WTC11 (cell line): ENCODE data around the gene GPC5. TPM values are rescaled to one million over a fixed set of nuclear protein-coding genes. Genes with fewer than 3 reads are reported as not detected.

Source experiments
- ATAC-seq: fragments of 200-7000 bp; cut with Tn5 transposase; 2 replicates; pipeline ENCODE4 v1.10.0; 2021; ENCODE audit warnings: mild to moderate bottlenecking, moderate library complexity
- CTCF ChIA-PET: fragments of 300-600 bp; sonication (Branson Sonifier 250); formaldehyde crosslinking; loops from one replicate; lab custom pipeline; 2021; ENCODE audit warnings: antibody characterized with exemption; lab: Charles Lee
- POLR2A ChIA-PET: fragments of 350-600 bp; sonication (Branson Sonifier 250); formaldehyde crosslinking; loops from one replicate; lab custom pipeline; 2021; ENCODE audit warnings: antibody characterized with exemption; lab: Charles Lee
- DNase-seq: peaks from one replicate; pipeline ENCODE4 v3.0.0; 2021; ENCODE audit warnings: low spot score
- H3K27ac Mint-ChIP-seq: 2 replicates; pipeline ENCODE4 v1.8.0; 2021; ENCODE audit warnings: mixed read lengths
- H3K27me3 Mint-ChIP-seq: 2 replicates; pipeline ENCODE4 v1.8.0; 2021; ENCODE audit warnings: low read depth, mild to moderate bottlenecking, moderate library complexity, mixed read lengths
- H3K36me3 Mint-ChIP-seq: 2 replicates; pipeline ENCODE4 v1.8.0; 2021; ENCODE audit warnings: mixed read lengths
- H3K4me1 Mint-ChIP-seq: 2 replicates; pipeline ENCODE4 v1.8.0; 2022; ENCODE audit warnings: mixed read lengths
- H3K4me3 Mint-ChIP-seq: 2 replicates; pipeline ENCODE4 v1.8.0; 2021; ENCODE audit warnings: mild to moderate bottlenecking, moderate library complexity, mixed read lengths
- H3K9me3 Mint-ChIP-seq: 2 replicates; pipeline ENCODE4 v1.8.0; 2021; ENCODE audit warnings: mixed read lengths
- ATF2 ChIP-seq: sonication (generic); formaldehyde crosslinking; IDR thresholded peaks from 2 replicates; pipeline ENCODE4 v1.8.1; 2022; ENCODE audit warnings: low read depth, missing genetic modification reagents, borderline replicate concordance
- CREB1 ChIP-seq: sonication (generic); formaldehyde crosslinking; IDR thresholded peaks from 2 replicates; pipeline ENCODE4 v1.8.0; 2023; ENCODE audit warnings: mild to moderate bottlenecking, missing genetic modification reagents
- CREM ChIP-seq: sonication (generic); formaldehyde crosslinking; IDR thresholded peaks from 2 replicates; pipeline ENCODE4 v1.8.1; 2022; ENCODE audit warnings: mild to moderate bottlenecking, missing genetic modification reagents, moderate library complexity
- CTCF ChIP-seq: fragments of 200-600 bp; IDR thresholded peaks from 2 replicates; pipeline ENCODE4 v1.8.0; 2022; ENCODE audit warnings: antibody characterized with exemption
- ETV6 ChIP-seq: sonication (generic); formaldehyde crosslinking; IDR thresholded peaks from 2 replicates; pipeline ENCODE4 v1.8.1; 2022; ENCODE audit warnings: mild to moderate bottlenecking, missing genetic modification reagents
- FOXJ3 ChIP-seq: sonication (generic); formaldehyde crosslinking; IDR thresholded peaks from 2 replicates; pipeline ENCODE4 v1.9.0; 2021; ENCODE audit warnings: missing genetic modification reagents, mild to moderate bottlenecking, borderline replicate concordance
- FOXK1 ChIP-seq: sonication (generic); formaldehyde crosslinking; IDR thresholded peaks from 2 replicates; pipeline ENCODE4 v1.8.0; 2022; ENCODE audit warnings: mild to moderate bottlenecking, moderate library complexity, missing genetic modification reagents
- GABPB1 ChIP-seq: sonication (generic); formaldehyde crosslinking; IDR thresholded peaks from 2 replicates; pipeline ENCODE4 v1.8.1; 2023; ENCODE audit warnings: mild to moderate bottlenecking, missing genetic modification reagents
- IRF2 ChIP-seq: sonication (generic); formaldehyde crosslinking; IDR thresholded peaks from 2 replicates; pipeline ENCODE4 v1.8.0; 2022; ENCODE audit warnings: low read depth, missing genetic modification reagents, borderline replicate concordance
- KAT7 ChIP-seq: sonication (generic); formaldehyde crosslinking; IDR thresholded peaks from 2 replicates; pipeline ENCODE4 v1.8.1; 2023; ENCODE audit warnings: missing genetic modification reagents, mild to moderate bottlenecking, borderline replicate concordance
- NFATC4 ChIP-seq: fragments of 250-450 bp; sonication (Bioruptor Pico); IDR thresholded peaks from 2 replicates; pipeline ENCODE4 v1.9.0; 2021; ENCODE audit warnings: mild to moderate bottlenecking
- NFE2L1 ChIP-seq: sonication (generic); formaldehyde crosslinking; IDR thresholded peaks from 2 replicates; pipeline ENCODE4 v1.8.1; 2023; ENCODE audit warnings: missing genetic modification reagents
- NR1H2 ChIP-seq: sonication (generic); formaldehyde crosslinking; IDR thresholded peaks from 2 replicates; pipeline ENCODE4 v1.9.0; 2021; ENCODE audit warnings: mild to moderate bottlenecking, moderate library complexity, missing genetic modification reagents
- PRRX2 ChIP-seq: fragments of 250-450 bp; sonication (Bioruptor Pico); IDR thresholded peaks from 2 replicates; pipeline ENCODE4 v1.8.0; 2021; ENCODE audit warnings: mild to moderate bottlenecking
- SMAD4 ChIP-seq: sonication (generic); formaldehyde crosslinking; IDR thresholded peaks from 2 replicates; pipeline ENCODE4 v1.8.0; 2022; ENCODE audit warnings: mild to moderate bottlenecking, missing genetic modification reagents
- TCF7 ChIP-seq: sonication (generic); formaldehyde crosslinking; IDR thresholded peaks from 2 replicates; pipeline ENCODE4 v1.8.0; 2022; ENCODE audit warnings: mild to moderate bottlenecking, low read depth, missing genetic modification reagents, moderate library complexity
- TP53 ChIP-seq: sonication (generic); formaldehyde crosslinking; IDR thresholded peaks from 2 replicates; pipeline ENCODE4 v1.8.1; 2023; ENCODE audit warnings: mild to moderate bottlenecking, missing genetic modification reagents
- USF2 ChIP-seq: sonication (generic); formaldehyde crosslinking; IDR thresholded peaks from 2 replicates; pipeline ENCODE4 v1.8.1; 2023; ENCODE audit warnings: mild to moderate bottlenecking, missing genetic modification reagents, moderate library complexity
- ZNF317 ChIP-seq: sonication (generic); formaldehyde crosslinking; IDR thresholded peaks from 2 replicates; pipeline ENCODE4 v1.8.1; 2023; ENCODE audit warnings: low read depth, mild to moderate bottlenecking, moderate library complexity, missing genetic modification reagents, borderline replicate concordance
- ZNF396 ChIP-seq: fragments of 250-450 bp; sonication (Bioruptor Pico); IDR thresholded peaks from 2 replicates; pipeline ENCODE4 v1.8.0; 2021; ENCODE audit warnings: mild to moderate bottlenecking, moderate library complexity, borderline replicate concordance
- ZNF425 ChIP-seq: fragments of 250-450 bp; sonication (Bioruptor Pico); conservative IDR thresholded peaks from 2 replicates; pipeline ENCODE4 v1.9.0; 2021; ENCODE audit warnings: mild to moderate bottlenecking
- total RNA-seq: library from RNA; stranded (reverse); gene quantifications from 3 replicates; pipeline ENCODE4 v1.2.3, GENCODE V29; 2021
- TF ChIP-seq, protein P1 (sequence below): sonication (generic); formaldehyde crosslinking; conservative IDR thresholded peaks from 2 replicates; pipeline ENCODE4 v1.8.1; 2023; ENCODE audit warnings: mild to moderate bottlenecking, low read depth, missing genetic modification reagents, moderate library complexity
- TF ChIP-seq, protein P2 (sequence below): sonication (generic); formaldehyde crosslinking; IDR thresholded peaks from 2 replicates; pipeline ENCODE4 v1.8.1; 2022; ENCODE audit warnings: missing genetic modification reagents, borderline replicate concordance

The GPC5 gene
- total RNA-seq, 1 experiment from 2014 or later = 0.46 TPM

- H3K4me3 Mint-ChIP-seq = no peak overlapping the region
- TF ChIP-seq NFE2L1 (CRISPR knock-in tag) (no peak), FOXK1 (CRISPR knock-in tag) (no peak), FOXJ3 (CRISPR knock-in tag) (no peak), IRF2 (CRISPR knock-in tag) (no peak), ETV6 (CRISPR knock-in tag) (no peak), ATF2 (CRISPR knock-in tag) (no peak), TP53 (no peak), PRRX2 (CRISPR knock-in tag) (no peak), GABPB1 (CRISPR knock-in tag) (no peak), NFATC4 (CRISPR knock-in tag) (no peak), NR1H2 (CRISPR knock-in tag) (no peak), ZNF425 (CRISPR knock-in tag) (no peak), ZNF396 (CRISPR knock-in tag) (no peak), CREB1 (CRISPR knock-in tag) (no peak), USF2 (no peak), KAT7 (no peak), TCF7 (CRISPR knock-in tag) (no peak)
- TF ChIP-seq, protein P1, sequence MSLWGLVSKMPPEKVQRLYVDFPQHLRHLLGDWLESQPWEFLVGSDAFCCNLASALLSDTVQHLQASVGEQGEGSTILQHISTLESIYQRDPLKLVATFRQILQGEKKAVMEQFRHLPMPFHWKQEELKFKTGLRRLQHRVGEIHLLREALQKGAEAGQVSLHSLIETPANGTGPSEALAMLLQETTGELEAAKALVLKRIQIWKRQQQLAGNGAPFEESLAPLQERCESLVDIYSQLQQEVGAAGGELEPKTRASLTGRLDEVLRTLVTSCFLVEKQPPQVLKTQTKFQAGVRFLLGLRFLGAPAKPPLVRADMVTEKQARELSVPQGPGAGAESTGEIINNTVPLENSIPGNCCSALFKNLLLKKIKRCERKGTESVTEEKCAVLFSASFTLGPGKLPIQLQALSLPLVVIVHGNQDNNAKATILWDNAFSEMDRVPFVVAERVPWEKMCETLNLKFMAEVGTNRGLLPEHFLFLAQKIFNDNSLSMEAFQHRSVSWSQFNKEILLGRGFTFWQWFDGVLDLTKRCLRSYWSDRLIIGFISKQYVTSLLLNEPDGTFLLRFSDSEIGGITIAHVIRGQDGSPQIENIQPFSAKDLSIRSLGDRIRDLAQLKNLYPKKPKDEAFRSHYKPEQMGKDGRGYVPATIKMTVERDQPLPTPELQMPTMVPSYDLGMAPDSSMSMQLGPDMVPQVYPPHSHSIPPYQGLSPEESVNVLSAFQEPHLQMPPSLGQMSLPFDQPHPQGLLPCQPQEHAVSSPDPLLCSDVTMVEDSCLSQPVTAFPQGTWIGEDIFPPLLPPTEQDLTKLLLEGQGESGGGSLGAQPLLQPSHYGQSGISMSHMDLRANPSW (CRISPR knock-in tag) = no peak
- no peak for ATAC-seq
- DNase-seq = no peak
- ChIA-PET POLR2A (no interaction called here), CTCF (no interaction called here)
- no peaks in the 10 kb centered on the region for H3K4me1 Mint-ChIP-seq
- H3K36me3 Mint-ChIP-seq = no peaks in the 10 kb centered on the region
- H3K9me3 Mint-ChIP-seq = peaks cover 16% of the 10 kb centered on the region
- H3K27ac Mint-ChIP-seq = no peak overlapping the region
- H3K27me3 Mint-ChIP-seq = no peaks in the 10 kb centered on the region
These were observed 1194.3 kb downstream of the GPC5 start for GRCh38 chr13:92592757-92593156.

- H3K27me3 Mint-ChIP-seq = no peaks in the 10 kb centered on the region
- H3K9me3 Mint-ChIP-seq = peaks cover 4% of the 10 kb centered on the region; the same call in 1 of the 2 replicates
- DNase-seq (no peak), ATAC-seq (no peak)
- CTCF ChIA-PET = no interaction called here
- H3K4me3 Mint-ChIP-seq = no peak overlapping the region
- POLR2A ChIA-PET = no interaction called here
- no peaks in the 10 kb centered on the region for H3K36me3 Mint-ChIP-seq
- no peak overlapping the region for H3K27ac Mint-ChIP-seq
- H3K4me1 Mint-ChIP-seq = no peaks in the 10 kb centered on the region
- TF ChIP-seq ZNF425 (CRISPR knock-in tag) (no peak), CTCF (no peak), CREM (no peak), ZNF317 (no peak), SMAD4 (no peak)
- TF ChIP-seq, protein P2, sequence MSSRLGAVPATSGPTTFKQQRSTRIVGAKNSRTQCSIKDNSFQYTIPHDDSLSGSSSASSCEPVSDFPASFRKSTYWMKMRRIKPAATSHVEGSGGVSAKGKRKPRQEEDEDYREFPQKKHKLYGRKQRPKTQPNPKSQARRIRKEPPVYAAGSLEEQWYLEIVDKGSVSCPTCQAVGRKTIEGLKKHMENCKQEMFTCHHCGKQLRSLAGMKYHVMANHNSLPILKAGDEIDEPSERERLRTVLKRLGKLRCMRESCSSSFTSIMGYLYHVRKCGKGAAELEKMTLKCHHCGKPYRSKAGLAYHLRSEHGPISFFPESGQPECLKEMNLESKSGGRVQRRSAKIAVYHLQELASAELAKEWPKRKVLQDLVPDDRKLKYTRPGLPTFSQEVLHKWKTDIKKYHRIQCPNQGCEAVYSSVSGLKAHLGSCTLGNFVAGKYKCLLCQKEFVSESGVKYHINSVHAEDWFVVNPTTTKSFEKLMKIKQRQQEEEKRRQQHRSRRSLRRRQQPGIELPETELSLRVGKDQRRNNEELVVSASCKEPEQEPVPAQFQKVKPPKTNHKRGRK (CRISPR knock-in tag) = no peak
These were observed 1204.1 kb downstream of the GPC5 start for GRCh38 chr13:92602560-92602959.
